ENCODE measurements around the gene FNDC3B.

The FNDC3B gene

DNA sequence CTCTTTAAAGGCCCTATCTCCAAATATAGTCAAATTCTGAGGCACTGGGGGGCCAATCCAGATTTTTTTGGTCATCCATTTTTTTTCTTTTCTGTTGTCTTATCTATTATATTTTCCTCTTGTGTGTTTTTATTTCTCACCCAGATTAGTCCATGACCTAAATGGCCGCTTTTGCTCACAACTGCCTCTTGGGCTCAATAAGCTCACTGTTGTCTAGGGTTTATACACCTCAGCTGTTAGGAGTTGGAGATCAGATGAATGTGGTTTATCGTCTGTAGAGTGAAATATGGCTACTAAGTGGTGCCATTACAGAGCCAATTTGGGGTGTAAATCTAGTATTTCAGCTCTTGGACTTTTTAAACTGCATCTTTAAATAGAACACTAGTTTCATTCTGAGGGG is 235.5 kb downstream of the FNDC3B start:
- Histone ChIP-seq H3K9me2 (replicated peaks; ENCODE audit: insufficient read depth, low read length) (no peaks in the 10 kb centered on the region), H3K4me2 (ENCODE audit: low read depth, low read length, poor library complexity, severe bottlenecking) (no peak overlapping the region), H3K79me2 (ENCODE audit: insufficient read depth, low read length) (no peaks in the 10 kb centered on the region), H3K9ac (ENCODE audit: low read length) (no peak overlapping the region), H4K20me1 (ENCODE audit: low read depth, low read length) (no peaks in the 10 kb centered on the region), H3K27me3 (ENCODE audit: low read length) (no peaks in the 10 kb centered on the region), H3K27ac (ENCODE audit: low read depth, low read length) (no peak overlapping the region), H3K9me3 (ENCODE audit: insufficient read depth, low read length) (no peaks in the 10 kb centered on the region), H3K36me3 (ENCODE audit: low read length) (no peaks in the 10 kb centered on the region), H2AFZ (ENCODE audit: low read depth, low read length, severe bottlenecking) (no peak overlapping the region), H3K4me3 (ENCODE audit: insufficient read depth, low read length, poor library complexity, severe bottlenecking) (no peak overlapping the region), H3F3A (ENCODE audit: insufficient read depth) (no peaks in the 10 kb centered on the region)
- TF ChIP-seq EZH2phosphoT487 (conservative IDR thresholded peaks at IDR 0.05; ENCODE audit: low read length) (no peak), CTCF (IDR thresholded peaks at IDR 0.05; ENCODE audit: insufficient read depth, low read length, poor library complexity, severe bottlenecking) (no peak)

GRCh38 chr3:172275586-172275985 is 236.2 kb downstream of the FNDC3B start:
- no peaks in the 10 kb centered on the region for H3K27me3 ChIP-seq (ENCODE audit: low read length)
- H2AFZ ChIP-seq (ENCODE audit: low read depth, low read length, severe bottlenecking), result no peak overlapping the region
- no peaks in the 10 kb centered on the region for H3K36me3 ChIP-seq (ENCODE audit: low read length)
- H3F3A ChIP-seq (ENCODE audit: insufficient read depth), result no peaks in the 10 kb centered on the region
- H3K4me3 ChIP-seq (ENCODE audit: insufficient read depth, low read length, poor library complexity, severe bottlenecking), result no peak overlapping the region
- no peaks in the 10 kb centered on the region for H3K9me3 ChIP-seq (ENCODE audit: insufficient read depth, low read length)
- H4K20me1 ChIP-seq (ENCODE audit: low read depth, low read length), result no peaks in the 10 kb centered on the region
- H3K9ac ChIP-seq (ENCODE audit: low read length), result no peak overlapping the region
- H3K4me2 ChIP-seq (ENCODE audit: low read depth, low read length, poor library complexity, severe bottlenecking), result no peak overlapping the region
- H3K9me2 ChIP-seq (replicated peaks; ENCODE audit: insufficient read depth, low read length), result no peaks in the 10 kb centered on the region
- TF ChIP-seq EZH2phosphoT487 (conservative IDR thresholded peaks at IDR 0.05; ENCODE audit: low read length) (no peak), CTCF (IDR thresholded peaks at IDR 0.05; ENCODE audit: insufficient read depth, low read length, poor library complexity, severe bottlenecking) (no peak)
- H3K27ac ChIP-seq (ENCODE audit: low read depth, low read length), result no peak overlapping the region
- no peaks in the 10 kb centered on the region for H3K79me2 ChIP-seq (ENCODE audit: insufficient read depth, low read length)

DNA sequence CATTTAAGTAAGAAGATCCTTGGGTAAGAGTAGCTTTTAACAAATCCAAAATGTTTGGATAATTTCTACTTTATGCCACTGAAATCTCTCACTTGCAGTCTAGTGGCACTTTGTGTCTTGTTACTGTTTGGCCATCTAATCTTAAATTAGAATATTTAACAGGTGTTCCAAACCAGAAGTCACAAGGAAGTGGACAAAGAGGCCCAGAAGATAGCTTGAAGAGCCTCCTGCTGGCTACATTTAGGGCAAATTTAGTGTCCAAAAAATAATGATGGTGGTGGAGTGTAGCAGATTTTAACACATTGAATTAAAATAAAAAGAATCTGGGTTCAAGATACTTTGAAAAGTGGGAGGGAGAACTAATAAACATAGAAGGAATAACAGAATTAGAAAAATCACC is 236.7 kb downstream of the FNDC3B start:
- Histone ChIP-seq H2AFZ (ENCODE audit: low read depth, low read length, severe bottlenecking) (no peak overlapping the region), H3K9me3 (ENCODE audit: insufficient read depth, low read length) (no peaks in the 10 kb centered on the region), H3K36me3 (ENCODE audit: low read length) (no peaks in the 10 kb centered on the region), H3K79me2 (ENCODE audit: insufficient read depth, low read length) (no peaks in the 10 kb centered on the region), H3K27me3 (ENCODE audit: low read length) (no peaks in the 10 kb centered on the region), H3K4me3 (ENCODE audit: insufficient read depth, low read length, poor library complexity, severe bottlenecking) (no peak overlapping the region), H3K27ac (ENCODE audit: low read depth, low read length) (no peak overlapping the region), H3K9ac (ENCODE audit: low read length) (no peak overlapping the region), H3F3A (ENCODE audit: insufficient read depth) (no peaks in the 10 kb centered on the region), H3K4me2 (ENCODE audit: low read depth, low read length, poor library complexity, severe bottlenecking) (no peak overlapping the region), H3K9me2 (replicated peaks; ENCODE audit: insufficient read depth, low read length) (no peaks in the 10 kb centered on the region), H4K20me1 (ENCODE audit: low read depth, low read length) (no peaks in the 10 kb centered on the region)
- TF ChIP-seq CTCF (IDR thresholded peaks at IDR 0.05; ENCODE audit: insufficient read depth, low read length, poor library complexity, severe bottlenecking) (no peak), EZH2phosphoT487 (conservative IDR thresholded peaks at IDR 0.05; ENCODE audit: low read length) (no peak)

All from SU-DHL-6 (cell line).